Stomach smooth muscle (tissue), 2 donors: Measurements from ENCODE around the gene BAX.

Source experiments
- H3K27ac ChIP-seq: one replicate; pipeline ENCODE4 v1.7.0; 2013; ENCODE audit warnings: mild to moderate bottlenecking, low read length, inconsistent platforms
- H3K27me3 ChIP-seq, 2 donors: one replicate each; pipeline ENCODE4 v1.7.0; 2013; ENCODE audit warnings: low read length in 2 of 2; ENCODE audit not compliant: insufficient read depth in 2 of 2, control insufficient read depth in 1 of 2
- H3K36me3 ChIP-seq, 2 donors: one replicate each; pipeline ENCODE4 v1.7.0; 2013; ENCODE audit warnings: low read length in 2 of 2; ENCODE audit not compliant: control insufficient read depth in 2 of 2, insufficient read depth in 2 of 2
- H3K4me1 ChIP-seq: one replicate; pipeline ENCODE4 v1.7.0; 2013; ENCODE audit warnings: low read length; ENCODE audit not compliant: control insufficient read depth, insufficient read depth
- H3K4me3 ChIP-seq, 2 donors: one replicate each; pipeline ENCODE4 v1.7.0; 2013; ENCODE audit warnings: low read length in 2 of 2
- H3K9ac ChIP-seq, 2 donors: one replicate each; pipeline ENCODE4 v1.7.0; 2013; ENCODE audit warnings: low read length in 2 of 2, mild to moderate bottlenecking in 1 of 2
- H3K9me3 ChIP-seq, 2 donors: one replicate each; pipeline ENCODE4 v1.7.0; 2013; ENCODE audit warnings: low read length in 2 of 2; ENCODE audit not compliant: control insufficient read depth in 2 of 2
- donor health status: healthy.
- donor health status: Pancreatic carcinoma.

Gene BAX

DNA sequence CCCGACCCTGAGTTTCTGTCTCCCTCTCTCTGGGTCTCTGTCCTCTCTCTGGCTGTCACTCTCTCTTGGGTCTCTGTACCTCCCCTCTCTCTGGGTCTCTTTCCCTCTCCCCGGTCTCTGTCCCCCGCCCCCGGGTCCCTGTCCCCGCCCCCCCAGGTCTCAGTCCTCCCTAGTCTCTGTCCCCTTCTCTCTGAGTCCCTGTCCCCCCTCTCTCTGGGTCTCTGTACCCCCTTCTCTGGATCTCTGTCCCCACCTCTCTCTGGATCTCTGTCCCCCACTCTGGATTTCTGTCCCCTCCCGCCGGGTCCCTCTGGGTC lies 8.1 kb downstream of the BAX start:
- Histone ChIP-seq H3K27me3 (no peaks in the 10 kb centered on the region), H3K4me3 (no peak overlapping the region), H3K27ac (peak overlapping the region; percentile 55), H3K4me1 (peaks cover 35% of the 10 kb centered on the region), H3K9me3 (no peaks in the 10 kb centered on the region), H3K36me3 (peaks cover 6 to 8% of the 10 kb centered on the region in 2 donors), H3K9ac (peak overlapping the region in 1 of 2 donors; percentile 66)

DNA sequence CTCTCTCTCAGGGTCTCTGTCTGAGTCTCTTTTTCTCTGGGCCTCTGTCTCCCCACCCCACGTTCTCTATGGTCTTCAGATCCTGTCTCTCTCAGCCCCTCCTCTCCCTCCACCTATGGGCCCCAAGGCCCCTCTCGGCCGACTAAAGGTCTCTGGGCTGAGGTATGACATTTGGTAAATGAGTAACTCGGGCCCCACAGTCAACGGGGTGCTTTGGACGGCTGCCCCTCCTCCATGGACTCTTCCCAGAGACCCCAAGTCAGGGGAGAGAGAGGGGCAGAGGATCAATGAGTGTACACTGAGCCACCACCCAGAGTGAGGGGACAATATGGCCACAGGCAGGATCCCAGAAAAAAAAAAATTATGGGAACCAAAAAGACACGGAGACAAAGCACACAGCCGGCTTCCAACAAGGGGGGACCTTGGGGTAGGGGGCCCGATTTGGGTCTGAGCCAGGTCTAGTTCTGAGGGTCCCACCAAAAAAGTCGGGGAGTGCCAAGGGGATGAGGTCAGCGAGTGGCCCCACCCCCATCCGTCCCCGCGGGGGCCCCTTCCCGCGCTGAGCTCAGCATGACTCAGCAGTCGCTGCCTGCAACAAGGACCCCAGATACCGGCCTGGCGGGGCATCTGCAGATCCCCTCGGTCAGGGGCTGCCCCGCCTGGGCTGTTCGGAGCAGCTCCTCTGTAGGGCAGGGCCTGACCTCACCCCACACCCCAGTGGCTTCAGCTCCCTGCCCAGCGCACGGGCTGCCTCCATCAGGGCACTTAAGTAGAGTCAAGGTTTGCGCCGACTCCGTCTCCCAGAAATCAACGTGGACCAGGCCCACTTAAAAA lies 8.9 kb downstream of the BAX start:
- Histone ChIP-seq H3K4me1 (peaks cover 35% of the 10 kb centered on the region), H3K4me3 (peak overlapping the region; percentile 52 to 67), H3K36me3 (peaks cover 11% of the 10 kb centered on the region in 2 donors), H3K27ac (peak overlapping the region; percentile 86), H3K9ac (peak overlapping the region; percentile 66 to 72), H3K27me3 (no peaks in the 10 kb centered on the region), H3K9me3 (no peaks in the 10 kb centered on the region)

- H3K36me3 ChIP-seq = peaks cover 11 to 17% of the 10 kb centered on the region in 2 donors
- H3K27me3 ChIP-seq = no peaks in the 10 kb centered on the region
- peak overlapping the region; percentile 86 for H3K27ac ChIP-seq
- peak overlapping the region; percentile 66 to 72 for H3K9ac ChIP-seq
- H3K9me3 ChIP-seq = no peaks in the 10 kb centered on the region
- H3K4me1 ChIP-seq = peaks cover 35% of the 10 kb centered on the region
- H3K4me3 ChIP-seq = peak overlapping the region; percentile 52 to 67
These were observed 9.7 kb downstream of the BAX start for GRCh38 chr19:48964205-48965039.

GRCh38 chr19:48965040-48965805 lies 10.5 kb downstream of the BAX start, which contains the start of gene FTL:
TSS of gene FTL (plus strand) at chr19:48965309. CDS start at chr19:48965508, 199 bp downstream.
- Histone ChIP-seq H3K27me3 (no peaks in the 10 kb centered on the region), H3K9me3 (no peaks in the 10 kb centered on the region), H3K4me3 (peak within 1 kb of the TSS; percentile 95 to 97), H3K4me1 (peaks cover 35% of the 10 kb centered on the region), H3K27ac (peak within 1 kb of the TSS; percentile 86), H3K9ac (peak within 1 kb of the TSS; percentile 93 to 94), H3K36me3 (peaks cover 11 to 23% of the 10 kb centered on the region in 2 donors)

GRCh38 chr19:48965806-48966540 lies 11.3 kb downstream of the BAX start:
- Histone ChIP-seq H3K4me3 (peak overlapping the region; percentile 95 to 97), H3K36me3 (peaks cover 15 to 25% of the 10 kb centered on the region in 2 donors), H3K4me1 (peaks cover 40% of the 10 kb centered on the region), H3K27ac (peak overlapping the region; percentile 86), H3K27me3 (no peaks in the 10 kb centered on the region), H3K9ac (peak overlapping the region; percentile 93 to 94), H3K9me3 (no peaks in the 10 kb centered on the region)

DNA sequence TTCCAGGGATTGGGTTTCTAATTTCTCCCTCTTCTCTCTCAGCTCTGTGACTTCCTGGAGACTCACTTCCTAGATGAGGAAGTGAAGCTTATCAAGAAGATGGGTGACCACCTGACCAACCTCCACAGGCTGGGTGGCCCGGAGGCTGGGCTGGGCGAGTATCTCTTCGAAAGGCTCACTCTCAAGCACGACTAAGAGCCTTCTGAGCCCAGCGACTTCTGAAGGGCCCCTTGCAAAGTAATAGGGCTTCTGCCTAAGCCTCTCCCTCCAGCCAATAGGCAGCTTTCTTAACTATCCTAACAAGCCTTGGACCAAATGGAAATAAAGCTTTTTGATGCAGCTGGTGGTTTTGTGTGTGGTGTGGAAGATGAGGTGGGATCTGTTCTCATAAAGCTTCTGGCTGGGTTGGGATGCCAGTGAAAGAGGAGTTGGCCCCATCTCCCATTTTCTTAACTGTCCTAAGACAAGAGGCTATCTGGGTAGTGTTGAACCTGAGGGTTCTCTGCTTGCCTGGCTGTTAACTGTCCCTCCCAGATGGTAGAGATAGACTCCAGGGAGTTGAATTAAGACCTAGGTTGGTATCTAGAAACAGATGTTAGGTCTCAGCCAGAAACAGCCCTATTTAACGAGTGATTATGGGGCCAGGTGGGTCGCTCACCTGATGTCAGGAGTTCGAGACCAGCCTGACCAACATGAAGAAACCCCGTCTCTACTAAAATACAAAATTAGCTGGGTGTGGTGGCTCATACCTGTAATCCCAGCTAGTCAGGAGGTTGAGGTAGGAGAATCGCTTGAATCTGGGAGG lies 12.1 kb downstream of the BAX start:
- Histone ChIP-seq H3K4me3 (peak overlapping the region; percentile 95 to 97), H3K9me3 (no peaks in the 10 kb centered on the region), H3K27me3 (no peaks in the 10 kb centered on the region), H3K27ac (peak overlapping the region; percentile 86), H3K4me1 (peaks cover 42% of the 10 kb centered on the region), H3K36me3 (peaks cover 15 to 27% of the 10 kb centered on the region in 2 donors), H3K9ac (peak overlapping the region; percentile 93 to 94)

GRCh38 chr19:48967346-48968178 lies 12.9 kb downstream of the BAX start:
- Histone ChIP-seq H3K4me3 (peak overlapping the region in 1 of 2 donors; percentile 35), H3K27me3 (no peaks in the 10 kb centered on the region), H3K4me1 (peaks cover 42% of the 10 kb centered on the region), H3K27ac (peak overlapping the region; percentile 37), H3K9ac (no peak overlapping the region), H3K9me3 (no peaks in the 10 kb centered on the region), H3K36me3 (peaks cover 15 to 27% of the 10 kb centered on the region in 2 donors)

DNA sequence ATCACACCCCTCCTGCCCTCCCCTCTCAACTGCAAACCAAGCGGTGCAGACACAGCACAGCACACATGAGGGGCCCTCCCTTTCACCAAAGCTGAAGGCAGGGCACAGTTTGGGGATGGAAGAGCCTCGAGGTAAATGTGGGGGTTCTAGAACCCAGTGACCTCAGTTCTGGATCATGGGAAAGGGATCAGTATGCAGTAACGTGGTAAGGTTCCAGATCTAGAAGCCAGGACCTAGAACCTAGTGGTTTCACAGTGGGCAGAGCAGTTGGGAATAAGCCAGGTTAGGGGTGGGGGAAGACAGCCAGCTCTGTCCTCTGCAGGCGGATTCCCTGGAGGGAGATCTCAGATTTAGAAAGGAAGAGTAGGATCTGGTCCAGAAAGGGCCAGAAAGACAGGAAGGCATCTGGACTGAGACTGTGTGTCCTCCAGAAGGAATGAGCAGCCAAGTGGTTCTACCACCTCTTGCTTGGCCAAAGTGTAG lies 13.5 kb downstream of the BAX start:
- Histone ChIP-seq H3K27me3 (no peaks in the 10 kb centered on the region), H3K9ac (no peak overlapping the region), H3K36me3 (peaks cover 17 to 34% of the 10 kb centered on the region in 2 donors), H3K9me3 (no peaks in the 10 kb centered on the region), H3K4me1 (peaks cover 41% of the 10 kb centered on the region), H3K4me3 (no peak overlapping the region), H3K27ac (peak overlapping the region; percentile 18)

DNA sequence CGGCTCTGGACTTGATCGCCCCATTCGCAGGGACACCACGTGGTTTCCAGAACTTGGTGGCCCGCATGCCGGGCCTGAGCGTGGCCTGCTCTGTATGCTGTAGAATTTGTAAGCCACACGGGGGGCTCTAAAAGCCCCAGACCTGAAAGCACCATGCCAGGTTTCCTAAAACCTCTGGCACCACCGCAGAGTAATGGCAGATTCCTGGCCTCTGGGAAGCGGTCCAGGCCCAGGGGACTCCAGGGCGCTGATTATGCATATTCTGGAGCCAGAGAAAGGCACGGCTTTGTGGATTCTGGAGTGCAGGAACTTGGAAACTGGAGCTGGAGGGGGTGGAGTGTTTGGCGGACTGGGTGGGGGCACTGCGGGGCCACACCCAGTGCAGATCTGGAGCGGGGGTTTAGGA lies 14.1 kb downstream of the BAX start:
- H3K9ac ChIP-seq = no peak overlapping the region
- peaks cover 20 to 36% of the 10 kb centered on the region in 2 donors for H3K36me3 ChIP-seq
- no peaks in the 10 kb centered on the region for H3K27me3 ChIP-seq
- H3K27ac ChIP-seq = peak overlapping the region; percentile 18
- H3K4me1 ChIP-seq = peaks cover 35% of the 10 kb centered on the region
- H3K4me3 ChIP-seq = no peak overlapping the region
- no peaks in the 10 kb centered on the region for H3K9me3 ChIP-seq
